Body of pancreas (tissue), 4 donors: Measurements from ENCODE around the gene LAMTOR4. TPM values are rescaled to one million over a fixed set of nuclear protein-coding genes. Genes with fewer than 3 reads are reported as not detected.

ENCODE experiments used
- ATAC-seq: fragments of 150-250 bp; one replicate; pipeline ENCODE4 v1.9.1; 2016
- DNase-seq, 4 donors: peaks; one replicate each; pipeline ENCODE4 v3.0.0-alpha.2; 2019
- H3K27ac ChIP-seq, 4 donors: fragments of 200-600 bp; sonication (generic); 1 replicate in 3 of 4; 2 replicates in 1 of 4; pipeline versions ENCODE4 v1.5.1 to v1.6.1; 2016 to 2019; ENCODE audit warnings: mild to moderate bottlenecking in 1 of 4, mixed read lengths in 1 of 4, moderate library complexity in 1 of 4
- H3K27me3 ChIP-seq, 2 donors: fragments of 200-600 bp; sonication (generic); one replicate each; pipeline ENCODE4 v1.6.0; 2016; ENCODE audit warnings: mild to moderate bottlenecking in 1 of 2
- H3K36me3 ChIP-seq, 2 donors: fragments of 200-600 bp; sonication (generic); replicated peaks in 1 of 2; 2 replicates each; pipeline ENCODE4 v1.5.1; 2016; ENCODE audit warnings: low read depth in 2 of 2; ENCODE audit not compliant: insufficient read depth in 1 of 2
- H3K4me1 ChIP-seq: fragments of 200-600 bp; sonication (generic); one replicate; pipeline ENCODE4 v1.6.0; 2016
- H3K4me3 ChIP-seq, 2 donors: fragments of 200-600 bp; sonication (generic); 1 replicate in 1 of 2; 2 replicates in 1 of 2; pipeline ENCODE4 v1.5.1; 2016 to 2019
- H3K9me3 ChIP-seq, 3 donors: fragments of 200-600 bp; sonication (generic); 1 replicate in 2 of 3; 2 replicates in 1 of 3; pipeline ENCODE4 v1.5.1; 2016
- CTCF ChIP-seq, 7 experiments: fragments of 450-650 bp in 4 of 7; fragments of 200-600 bp in 3 of 7; sonication (generic) in 3 of 7; IDR thresholded peaks; one replicate each; pipeline ENCODE4 v1.5.1; 2016 to 2019; ENCODE audit warnings: antibody characterized with exemption in 7 of 7
- POLR2A ChIP-seq, 3 donors: fragments of 450-650 bp; IDR thresholded peaks; one replicate each; pipeline ENCODE4 v1.6.1; 2016; ENCODE audit warnings: antibody characterized with exemption in 3 of 3, mild to moderate bottlenecking in 2 of 3
- WGBS, 2 donors: methylation state at CpG; one replicate each; pipeline ENCODE4 v1.1.5; 2017; 5-methylcytosine and 5-hydroxymethylcytosine counted together
- intact Hi-C: fragments of 100-400 bp; cut with DNase I; formaldehyde crosslinking; loops from one replicate; pipeline ENCODE4 v1.15.1; 2023
- total RNA-seq, 2 donors: library from RNA; depleted of rRNA; stranded (reverse); fragments of >200 nt; gene quantifications; one replicate each; pipeline ENCODE4 v1.1.0, GENCODE V29; 2016

Gene LAMTOR4
- total RNA-seq, 2 donors from 2014 or later = 86.1 to 119 TPM

DNA sequence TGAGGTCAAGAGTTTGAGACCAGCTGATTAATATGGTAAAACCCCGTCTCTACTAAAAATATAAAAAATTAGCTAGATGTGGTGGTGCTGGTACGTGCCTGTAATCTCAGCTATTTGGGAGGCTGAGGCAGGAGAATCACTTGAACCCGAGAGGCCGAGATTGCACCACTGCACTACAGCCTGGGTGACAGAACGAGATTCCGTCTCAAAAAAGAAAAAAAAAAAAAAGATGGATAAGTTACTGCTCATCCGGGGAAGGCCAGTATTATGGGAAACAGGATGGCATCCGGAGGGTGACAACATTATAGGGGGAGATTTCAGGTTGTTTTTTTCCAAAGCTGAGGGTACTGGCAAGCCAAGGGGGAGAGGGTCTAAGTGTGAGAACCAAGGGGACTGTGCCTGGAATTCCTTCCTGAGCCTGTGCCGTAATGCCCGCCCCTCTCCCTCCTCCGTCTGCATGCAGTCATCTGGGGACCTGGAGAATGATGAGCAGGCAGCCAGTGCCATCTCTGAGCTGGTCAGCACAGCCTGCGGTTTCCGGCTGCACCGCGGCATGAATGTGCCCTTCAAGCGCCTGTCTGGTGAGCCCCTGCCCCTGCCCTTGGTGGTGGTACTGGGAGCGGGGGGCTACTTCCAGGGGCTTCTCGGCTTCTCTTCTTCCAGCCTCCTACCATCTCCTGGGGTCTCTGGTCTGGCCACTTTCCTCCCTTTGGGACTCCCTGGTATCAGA lies 4.4 kb downstream of the LAMTOR4 start:
- ATAC-seq (no peak), DNase-seq (no peak)
- H3K27ac ChIP-seq = no peak overlapping the region
- peaks cover 0 to 2% of the 10 kb centered on the region in 2 donors for H3K36me3 ChIP-seq
- H3K4me1 ChIP-seq = peaks cover 28% of the 10 kb centered on the region
- 90 to 93% methylated on average over 13 to 18 of the region's 18 CpGs for WGBS, 2 donors
- intact Hi-C loops = no loop called here
- H3K27me3 ChIP-seq = no peaks in the 10 kb centered on the region
- no peak overlapping the region for H3K4me3 ChIP-seq
- TF ChIP-seq POLR2A (IDR thresholded peaks at IDR 0.05) (no peak), CTCF (IDR thresholded peaks at IDR 0.05) (no peak)
- no peaks in the 10 kb centered on the region for H3K9me3 ChIP-seq

DNA sequence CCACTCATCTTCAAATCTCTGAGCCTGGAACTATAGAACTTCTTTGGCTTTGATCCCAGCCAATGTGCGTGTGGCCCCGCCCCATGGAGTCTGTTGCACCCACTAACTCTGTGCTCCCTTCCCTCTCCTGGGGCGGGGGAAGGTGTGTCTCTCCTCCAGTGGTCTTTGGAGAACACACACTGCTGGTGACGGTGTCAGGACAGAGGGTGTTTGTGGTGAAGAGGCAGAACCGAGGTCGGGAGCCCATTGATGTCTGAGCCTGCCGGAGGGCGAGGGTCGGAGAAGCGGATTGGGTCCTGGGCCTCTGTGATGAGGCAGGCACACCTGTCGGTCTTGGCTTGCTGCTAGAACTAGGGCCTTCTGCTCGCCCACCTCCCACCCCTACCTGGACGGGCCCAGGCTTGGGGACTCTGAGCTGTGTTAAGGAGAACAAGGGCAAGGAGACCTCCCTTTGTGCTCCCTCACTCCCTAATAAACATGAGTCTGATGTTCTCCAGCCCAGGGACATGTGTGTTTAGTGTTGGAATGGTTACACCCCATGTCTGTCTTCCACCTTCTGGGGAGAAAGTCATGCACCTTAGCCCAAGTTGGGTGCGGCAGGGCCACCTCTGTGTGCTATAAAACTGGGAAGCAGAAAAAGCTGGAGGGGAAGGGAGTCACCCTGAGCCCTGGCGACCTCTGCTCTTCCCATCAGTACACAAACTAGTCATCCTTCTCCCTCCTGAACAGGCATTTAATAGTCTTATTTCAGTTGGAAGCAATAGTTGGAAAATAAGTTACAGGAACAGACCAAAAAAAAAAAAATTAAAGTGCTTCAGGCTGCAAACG lies 5.2 kb downstream of the LAMTOR4 start:
- Histone ChIP-seq H3K4me3 (no peak overlapping the region), H3K9me3 (no peaks in the 10 kb centered on the region), H3K4me1 (peaks cover 30% of the 10 kb centered on the region), H3K27ac (no peak overlapping the region), H3K27me3 (no peaks in the 10 kb centered on the region), H3K36me3 (peaks cover 0 to 2% of the 10 kb centered on the region in 2 donors)
- ATAC-seq (no peak), DNase-seq (no peak)
- no peak for TF ChIP-seq POLR2A (IDR thresholded peaks at IDR 0.05)
- TF ChIP-seq CTCF (IDR thresholded peaks at IDR 0.05) = no peak
- 87% methylated on average over 15 to 16 of the region's 16 CpGs for WGBS, 2 donors
- intact Hi-C loops = no loop called here

GRCh38 chr7:100154651-100155491 lies 6.2 kb downstream of the LAMTOR4 start:
- Histone ChIP-seq H3K27ac (no peak overlapping the region), H3K36me3 (peaks cover 0 to 2% of the 10 kb centered on the region in 2 donors), H3K4me1 (peaks cover 26% of the 10 kb centered on the region), H3K4me3 (no peak overlapping the region), H3K27me3 (no peaks in the 10 kb centered on the region), H3K9me3 (no peaks in the 10 kb centered on the region)
- 76 to 81% methylated on average over 20 to 30 of the region's 30 CpGs for WGBS, 2 donors
- intact Hi-C loops = no loop called here
- TF ChIP-seq POLR2A (IDR thresholded peaks at IDR 0.05) = no peak
- TF ChIP-seq CTCF (IDR thresholded peaks at IDR 0.05) = no peak
- no peak for ATAC-seq
- DNase-seq = no peak

- Histone ChIP-seq H3K27ac (no peak overlapping the region), H3K4me3 (no peak overlapping the region), H3K4me1 (peaks cover 22% of the 10 kb centered on the region), H3K9me3 (no peaks in the 10 kb centered on the region), H3K27me3 (no peaks in the 10 kb centered on the region), H3K36me3 (peaks cover 0 to 2% of the 10 kb centered on the region in 2 donors)
- intact Hi-C loops = no loop called here
- TF ChIP-seq POLR2A (IDR thresholded peaks at IDR 0.05) (no peak), CTCF (IDR thresholded peaks at IDR 0.05) (no peak)
- 77% methylated on average over 18 to 20 of the region's 20 CpGs for WGBS, 2 donors
- DNase-seq (no peak), ATAC-seq (no peak)
Observed at GRCh38 chr7:100155553-100156317, 7.0 kb downstream of the LAMTOR4 start.
